ENCODE data around the gene BNIPL.

The BNIPL gene

GRCh38 chr1:151059109-151060006 lies 23.0 kb downstream of the BNIPL start, which contains the start of gene CDC42SE1:
CDC42SE1 (minus strand) TSS chr1:151059622; CDS start chr1:151055730, 3,892 bp downstream.
- DNase-seq, result peak; percentile 80

- peak; percentile 80 for DNase-seq
These were observed 23.7 kb downstream of the BNIPL start, which contains the start of gene MLLT11 for GRCh38 chr1:151060007-151060656. MLLT11 (plus strand) TSS chr1:151060397; CDS start chr1:151067225, 6,828 bp downstream.

- peak; percentile 34 for DNase-seq
These were observed 24.5 kb downstream of the BNIPL start for GRCh38 chr1:151060657-151061421.

GRCh38 chr1:151061704-151062103 lies 25.3 kb downstream of the BNIPL start:
- DNase-seq, result no peak

GRCh38 chr1:151062741-151063371 lies 26.5 kb downstream of the BNIPL start:
- DNase-seq, result no peak

GRCh38 chr1:151065089-151065645 lies 28.8 kb downstream of the BNIPL start:
- DNase-seq, result no peak

GRCh38 chr1:151067185-151067584 lies 30.8 kb downstream of the BNIPL start:
- DNase-seq, result no peak

- no peak for DNase-seq
These were observed 32.7 kb downstream of the BNIPL start for GRCh38 chr1:151069103-151069486.

GRCh38 chr1:151070474-151071276 lies 34.3 kb downstream of the BNIPL start, which contains the start of gene GABPB2:
GABPB2 (plus strand) TSS chr1:151070761; CDS start chr1:151088190, 17,429 bp downstream.
- peak; percentile 87 for DNase-seq

GRCh38 chr1:151072224-151072623 lies 35.8 kb downstream of the BNIPL start:
- DNase-seq, result no peak

- DNase-seq, result no peak
These were observed 49.7 kb downstream of the BNIPL start for GRCh38 chr1:151085953-151086559.

All from NCI-H1436 (cell line).